ENCODE results near the gene PLIN1. TPM values are rescaled to one million over a fixed set of nuclear protein-coding genes. Genes with fewer than 3 reads are reported as not detected.

The PLIN1 gene
- total RNA-seq, 2 donors from 2014 or later: 13.0 to 277 TPM

DNA sequence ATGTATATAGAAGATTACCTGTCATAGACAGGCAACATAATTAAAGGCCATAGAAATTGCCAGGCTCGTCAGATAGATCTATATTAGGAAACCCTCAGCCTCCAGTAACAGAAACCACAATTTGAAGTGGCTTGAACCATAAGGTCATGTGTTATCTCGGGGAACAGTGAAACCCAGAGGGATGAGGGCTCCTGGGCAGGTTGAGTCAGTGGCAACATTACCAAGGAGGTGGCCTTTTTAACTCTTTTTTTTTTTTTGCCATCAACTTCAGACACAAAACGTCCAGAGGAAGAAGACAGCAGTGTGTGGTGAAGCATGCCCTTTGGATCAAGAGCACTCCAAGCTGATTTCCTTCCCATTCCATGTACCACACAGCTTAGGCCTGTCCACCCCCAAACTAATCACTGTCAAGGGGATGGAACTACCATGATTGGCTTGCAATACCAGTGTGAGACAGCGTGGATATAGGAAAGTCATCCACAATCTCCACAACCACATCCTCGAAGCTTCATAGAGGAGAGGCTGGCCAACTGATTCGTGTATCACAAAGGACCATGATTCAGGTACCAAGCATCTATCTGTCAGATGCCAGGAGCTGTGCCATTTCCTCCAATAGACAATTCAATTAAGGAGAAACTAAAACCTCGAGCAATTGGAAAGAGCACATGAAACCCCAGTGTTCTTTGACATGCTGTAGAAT, 22.9 kb downstream of the PLIN1 start:
- ATAC-seq (no peak), DNase-seq (no peak)
- Histone ChIP-seq H3K4me1 (peaks cover 12% of the 10 kb centered on the region), H3K4me3 (no peak overlapping the region), H3K27ac (no peak overlapping the region), H3K9me3 (no peaks in the 10 kb centered on the region), H3K36me3 (replicated peaks in 1 of 2; ENCODE audit: insufficient read depth in 1 of 2, low read depth in 2 of 2) (no peaks in the 10 kb centered on the region), H3K27me3 (no peaks in the 10 kb centered on the region)
- intact Hi-C loops (cut with DNase I): no loop called here
- TF ChIP-seq, protein P1, sequence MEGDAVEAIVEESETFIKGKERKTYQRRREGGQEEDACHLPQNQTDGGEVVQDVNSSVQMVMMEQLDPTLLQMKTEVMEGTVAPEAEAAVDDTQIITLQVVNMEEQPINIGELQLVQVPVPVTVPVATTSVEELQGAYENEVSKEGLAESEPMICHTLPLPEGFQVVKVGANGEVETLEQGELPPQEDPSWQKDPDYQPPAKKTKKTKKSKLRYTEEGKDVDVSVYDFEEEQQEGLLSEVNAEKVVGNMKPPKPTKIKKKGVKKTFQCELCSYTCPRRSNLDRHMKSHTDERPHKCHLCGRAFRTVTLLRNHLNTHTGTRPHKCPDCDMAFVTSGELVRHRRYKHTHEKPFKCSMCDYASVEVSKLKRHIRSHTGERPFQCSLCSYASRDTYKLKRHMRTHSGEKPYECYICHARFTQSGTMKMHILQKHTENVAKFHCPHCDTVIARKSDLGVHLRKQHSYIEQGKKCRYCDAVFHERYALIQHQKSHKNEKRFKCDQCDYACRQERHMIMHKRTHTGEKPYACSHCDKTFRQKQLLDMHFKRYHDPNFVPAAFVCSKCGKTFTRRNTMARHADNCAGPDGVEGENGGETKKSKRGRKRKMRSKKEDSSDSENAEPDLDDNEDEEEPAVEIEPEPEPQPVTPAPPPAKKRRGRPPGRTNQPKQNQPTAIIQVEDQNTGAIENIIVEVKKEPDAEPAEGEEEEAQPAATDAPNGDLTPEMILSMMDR (IDR thresholded peaks at IDR 0.05): no peak
- TF ChIP-seq POLR2A (IDR thresholded peaks at IDR 0.05): no peak
- 78 to 86% methylated on average over 7 of the region's 7 CpGs for WGBS, 2 donors

DNA sequence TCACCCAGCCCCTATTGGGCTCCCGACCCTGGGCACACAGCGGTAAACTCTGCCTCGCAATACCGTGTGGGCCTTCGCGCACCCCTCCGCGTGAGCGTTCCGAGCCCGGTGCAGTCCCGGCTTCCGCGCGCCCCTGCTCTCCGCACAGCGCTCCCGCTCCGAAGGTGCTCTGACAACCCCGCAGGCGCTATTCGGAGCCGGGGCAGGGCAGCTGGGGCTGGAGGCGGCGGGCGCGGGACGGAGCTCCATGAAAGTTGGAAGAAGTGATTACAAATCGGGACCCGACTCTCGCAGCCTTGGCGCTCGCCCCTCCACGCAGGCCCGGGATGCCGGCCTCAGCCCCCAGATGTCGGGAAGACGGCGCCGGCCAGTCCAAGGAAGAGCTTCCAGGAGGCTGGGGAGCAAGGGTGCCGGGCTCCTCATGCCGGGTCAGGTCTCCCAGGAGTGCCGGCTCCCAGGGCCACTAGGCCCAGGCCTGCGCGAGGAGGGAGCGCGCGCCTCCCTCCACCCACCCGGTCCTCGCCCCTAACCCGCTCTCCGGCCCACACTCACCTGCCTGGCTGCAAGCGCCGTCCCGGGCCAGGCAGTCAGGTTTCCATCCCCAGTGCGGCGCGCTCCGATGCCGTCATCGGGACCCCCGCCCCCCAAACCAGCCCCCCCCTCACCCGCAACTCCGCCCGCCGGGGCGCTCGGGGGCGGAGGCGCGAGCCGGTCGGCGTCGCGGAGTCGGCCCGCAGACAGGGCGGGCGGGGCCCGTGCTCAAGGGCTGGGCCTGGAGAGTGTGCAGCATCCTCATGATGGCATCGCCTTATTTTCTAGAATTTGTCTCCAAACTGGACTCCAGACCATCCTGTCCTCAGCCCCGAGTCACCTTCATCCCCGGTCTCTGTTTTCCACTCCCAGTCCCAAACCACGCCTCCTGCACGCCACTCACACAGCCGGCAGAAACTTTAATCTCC, 24.0 kb downstream of the PLIN1 start, which contains the start of gene KIF7:
Gene KIF7, minus strand, starts transcription at position 621 of the 959 bp plus-strand sequence. CDS start 2,537 bp downstream, outside the sequence.
- H3K27me3 ChIP-seq: no peaks in the 10 kb centered on the region
- H3K27ac ChIP-seq: no peak within 1 kb of the TSS
- WGBS, 2 donors: 3 to 10% methylated on average over 24 to 72 of the region's 87 CpGs
- H3K36me3 ChIP-seq (replicated peaks in 1 of 2; ENCODE audit: insufficient read depth in 1 of 2, low read depth in 2 of 2): no peaks in the 10 kb centered on the region
- no peaks in the 10 kb centered on the region for H3K9me3 ChIP-seq
- ATAC-seq (peak; percentile 69), DNase-seq (peak in 1 of 4 donors; percentile 37)
- intact Hi-C loops (cut with DNase I): no loop called here
- no peak for TF ChIP-seq POLR2A (IDR thresholded peaks at IDR 0.05)
- TF ChIP-seq, protein P1 (IDR thresholded peaks at IDR 0.05): no peak
- H3K4me1 ChIP-seq: peaks cover 12% of the 10 kb centered on the region
- peak within 1 kb of the TSS in 1 of 2 donors; percentile 4 for H3K4me3 ChIP-seq

DNA sequence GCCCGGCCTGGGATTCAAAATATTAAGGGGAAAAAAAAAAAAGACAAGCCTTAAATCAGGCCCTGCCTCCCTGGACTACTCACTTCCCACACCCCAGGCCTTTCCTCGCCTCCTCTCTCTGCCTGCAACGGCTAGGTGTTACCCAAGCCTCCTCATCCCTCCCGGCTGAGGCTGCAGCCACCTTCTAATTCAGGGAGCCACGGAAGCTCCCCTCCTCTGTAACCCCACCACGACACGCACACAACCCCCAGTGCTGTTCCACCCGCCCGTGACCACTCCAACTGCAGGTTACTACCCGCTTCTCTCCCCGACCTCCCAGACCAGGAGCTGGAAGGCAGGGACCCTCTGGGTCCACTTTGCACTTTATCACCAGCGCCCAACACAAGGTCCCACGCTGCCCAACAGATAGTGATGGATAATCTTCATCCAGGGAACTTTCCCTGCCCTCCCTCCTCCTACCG, 24.8 kb downstream of the PLIN1 start:
- DNase-seq (no peak), ATAC-seq (peak; percentile 19)
- no peak overlapping the region for H3K4me3 ChIP-seq
- TF ChIP-seq, protein P1 (IDR thresholded peaks at IDR 0.05): no peak
- H3K36me3 ChIP-seq (replicated peaks in 1 of 2; ENCODE audit: insufficient read depth in 1 of 2, low read depth in 2 of 2): no peaks in the 10 kb centered on the region
- WGBS, 2 donors: 64 to 65% methylated on average over 14 of the region's 14 CpGs
- H3K4me1 ChIP-seq: peaks cover 12% of the 10 kb centered on the region
- H3K27me3 ChIP-seq: no peaks in the 10 kb centered on the region
- intact Hi-C loops (cut with DNase I): no loop called here
- H3K27ac ChIP-seq: no peak overlapping the region
- no peaks in the 10 kb centered on the region for H3K9me3 ChIP-seq

DNA sequence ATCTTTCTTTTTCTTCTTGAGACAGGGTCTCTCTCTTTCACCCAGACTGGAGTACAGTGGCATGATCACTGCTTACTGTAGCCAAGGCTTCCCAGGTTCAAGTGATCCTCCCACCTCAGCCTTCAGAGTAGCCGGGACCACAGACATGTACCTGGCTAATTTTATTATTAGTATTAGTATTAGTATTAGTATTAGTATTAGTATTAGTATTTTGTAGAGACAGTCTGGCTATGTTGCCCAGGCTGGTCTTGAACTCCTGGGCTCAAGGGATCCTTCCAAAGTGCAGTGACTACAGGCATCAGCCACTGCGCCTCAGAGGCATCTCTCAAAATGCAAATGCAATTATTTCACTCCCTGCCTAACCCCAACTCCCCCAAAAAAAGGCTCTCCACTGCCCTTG, 25.6 kb downstream of the PLIN1 start:
- Histone ChIP-seq H3K36me3 (replicated peaks in 1 of 2; ENCODE audit: insufficient read depth in 1 of 2, low read depth in 2 of 2) (no peaks in the 10 kb centered on the region), H3K4me3 (no peak overlapping the region), H3K9me3 (no peaks in the 10 kb centered on the region), H3K4me1 (peaks cover 12% of the 10 kb centered on the region), H3K27ac (no peak overlapping the region), H3K27me3 (no peaks in the 10 kb centered on the region)
- ATAC-seq (no peak), DNase-seq (no peak)
- TF ChIP-seq, protein P1 (IDR thresholded peaks at IDR 0.05): no peak
- no peak for TF ChIP-seq POLR2A (IDR thresholded peaks at IDR 0.05)
- intact Hi-C loops (cut with DNase I): no loop called here
- 98 to 100% methylated on average over 2 of the region's 2 CpGs for WGBS, 2 donors

Data from body of pancreas (tissue), 4 donors.